Measurements from ENCODE around the gene IGBP1. TPM values are rescaled to one million over a fixed set of nuclear protein-coding genes. Genes with fewer than 3 reads are reported as not detected.
"Not testable (repeated sequence)": the region's sequence is repeated elsewhere in the genome, so short reads cannot be mapped to it uniquely, and the experiment has no call there.

Gene IGBP1
- total and polyA plus RNA-seq, 2 experiments from 2014 or later, result 33.6 to 57.3 TPM

DNA sequence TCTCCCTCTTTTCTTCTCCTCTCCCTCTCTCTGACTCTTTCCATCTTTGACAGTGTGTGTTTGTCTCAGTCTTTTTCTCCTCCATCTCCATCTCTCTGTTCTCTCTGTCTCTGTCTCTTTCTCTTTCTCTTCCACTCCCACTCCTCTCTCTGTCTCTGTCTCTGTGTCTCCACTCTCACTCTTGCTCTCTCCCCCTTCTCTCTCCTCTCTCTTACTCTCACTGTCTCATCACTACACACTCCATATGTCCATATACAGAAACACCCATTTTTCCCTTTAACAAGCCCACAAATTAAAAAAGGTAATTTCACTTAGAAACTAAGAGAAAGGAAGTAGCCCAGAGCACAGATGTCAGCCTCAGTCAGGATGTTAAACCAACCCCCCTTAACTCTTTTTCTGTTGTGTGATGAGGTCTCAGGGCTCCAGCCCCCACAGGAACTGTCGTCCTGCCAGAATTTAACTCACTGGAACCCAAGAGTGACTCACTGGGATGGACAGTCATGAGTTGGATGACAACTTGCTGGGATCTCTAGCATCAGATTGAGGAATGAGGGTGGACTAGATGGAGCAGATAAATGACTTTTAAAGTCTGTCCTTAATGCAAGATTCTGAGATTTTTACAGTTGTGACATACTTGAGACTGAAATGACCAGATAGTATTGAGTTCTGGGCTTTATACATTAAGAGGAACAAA lies 43.5 kb upstream of the IGBP1 start:
- Histone ChIP-seq H3F3A (ENCODE audit: insufficient read depth) (peaks cover 7% of the 10 kb centered on the region; the same call in 1 of the 2 replicates), H3K79me2 (ENCODE audit: insufficient read depth) (no peaks in the 10 kb centered on the region), H3K4me3 (no peak overlapping the region), H3K36me3 (ENCODE audit: low read depth) (no peaks in the 10 kb centered on the region), H3K27me3 (replicated peaks; ENCODE audit: insufficient read depth) (no peaks in the 10 kb centered on the region), H4K20me1 (ENCODE audit: insufficient read depth) (no peaks in the 10 kb centered on the region), H3K9me3 (ENCODE audit: low read depth) (no peaks in the 10 kb centered on the region), H3K4me2 (ENCODE audit: unreplicated experiment) (no peak overlapping the region), H3K9ac (no peak overlapping the region), H3K27ac (peak overlapping the region; percentile 30), H3K9me2 (ENCODE audit: insufficient read depth) (no peaks in the 10 kb centered on the region), H3K4me1 (ENCODE audit: insufficient read depth) (peaks cover 22% of the 10 kb centered on the region), H2AFZ (no peak overlapping the region; the same call in 1 of the 2 replicates)
- in situ Hi-C loops (cut with MboI), result loop anchor here (10.0 to 25.0 kb wide), 2 partner anchors 55 to 552 kb away; no protein-coding TSS in a partner anchor
- peak; percentile 69 for DNase-seq
- 0% methylated on average over 1 of the region's 1 CpG for WGBS, 2 experiments (ENCODE audit: low coverage in 1 of 2, low lambda C conversion rate in 2 of 2, missing lambda C conversion rate in 2 of 2)
- TF ChIP-seq EZH2 (IDR thresholded peaks at IDR 0.05; ENCODE audit: insufficient read depth, poor library complexity, severe bottlenecking), result no peak
- TF ChIP-seq EZH2phosphoT487 (IDR thresholded peaks at IDR 0.05; ENCODE audit: insufficient read depth, low read depth), result no peak

GRCh38 chrX:70092247-70092646 lies 41.0 kb upstream of the IGBP1 start:
- 91 to 93% methylated on average over 3 to 4 of the region's 4 CpGs for WGBS, 2 experiments (ENCODE audit: low coverage in 1 of 2, low lambda C conversion rate in 2 of 2, missing lambda C conversion rate in 2 of 2)
- H3K4me2 ChIP-seq (ENCODE audit: unreplicated experiment), result no peak overlapping the region
- no peaks in the 10 kb centered on the region for H3K36me3 ChIP-seq (ENCODE audit: low read depth)
- H3K27ac ChIP-seq, result no peak overlapping the region
- no peaks in the 10 kb centered on the region for H3K79me2 ChIP-seq (ENCODE audit: insufficient read depth)
- peaks cover 22% of the 10 kb centered on the region for H3K4me1 ChIP-seq (ENCODE audit: insufficient read depth)
- H3K4me3 ChIP-seq, result no peak overlapping the region
- H3K9me3 ChIP-seq (ENCODE audit: low read depth), result no peaks in the 10 kb centered on the region
- H3K9me2 ChIP-seq (ENCODE audit: insufficient read depth), result no peaks in the 10 kb centered on the region
- no peaks in the 10 kb centered on the region for H3K27me3 ChIP-seq (replicated peaks; ENCODE audit: insufficient read depth)
- no peak overlapping the region for H2AFZ ChIP-seq
- peaks cover 7% of the 10 kb centered on the region; the same call in 1 of the 2 replicates for H3F3A ChIP-seq (ENCODE audit: insufficient read depth)
- H4K20me1 ChIP-seq (ENCODE audit: insufficient read depth), result no peaks in the 10 kb centered on the region
- DNase-seq, result no peak
- H3K9ac ChIP-seq, result no peak overlapping the region
- in situ Hi-C loops (cut with MboI), result loop anchor here (10.0 to 25.0 kb wide), 2 partner anchors 57 to 555 kb away; no protein-coding TSS in a partner anchor
- TF ChIP-seq EZH2 (IDR thresholded peaks at IDR 0.05; ENCODE audit: insufficient read depth, poor library complexity, severe bottlenecking) (no peak), EZH2phosphoT487 (IDR thresholded peaks at IDR 0.05; ENCODE audit: insufficient read depth, low read depth) (no peak)

GRCh38 chrX:70096052-70096451 lies 37.2 kb upstream of the IGBP1 start:
- H3K4me3 ChIP-seq, result no peak overlapping the region
- H3K36me3 ChIP-seq (ENCODE audit: low read depth), result no peaks in the 10 kb centered on the region
- no peak overlapping the region for H3K27ac ChIP-seq
- DNase-seq, result peak; percentile 16
- no peaks in the 10 kb centered on the region for H3K4me1 ChIP-seq (ENCODE audit: insufficient read depth)
- no peaks in the 10 kb centered on the region for H3F3A ChIP-seq (ENCODE audit: insufficient read depth)
- H2AFZ ChIP-seq, result no peak overlapping the region
- no peaks in the 10 kb centered on the region for H3K79me2 ChIP-seq (ENCODE audit: insufficient read depth)
- H3K4me2 ChIP-seq (ENCODE audit: unreplicated experiment), result no peak overlapping the region
- no peaks in the 10 kb centered on the region for H3K9me2 ChIP-seq (ENCODE audit: insufficient read depth)
- TF ChIP-seq EZH2 (IDR thresholded peaks at IDR 0.05; ENCODE audit: insufficient read depth, poor library complexity, severe bottlenecking) (no peak), EZH2phosphoT487 (IDR thresholded peaks at IDR 0.05; ENCODE audit: insufficient read depth, low read depth) (no peak)
- in situ Hi-C loops (cut with MboI), result loop anchor here (10.0 to 25.0 kb wide), 2 partner anchors 61 to 559 kb away; no protein-coding TSS in a partner anchor
- no peaks in the 10 kb centered on the region for H3K9me3 ChIP-seq (ENCODE audit: low read depth)
- no peak overlapping the region for H3K9ac ChIP-seq
- H4K20me1 ChIP-seq (ENCODE audit: insufficient read depth), result no peaks in the 10 kb centered on the region
- H3K27me3 ChIP-seq (replicated peaks; ENCODE audit: insufficient read depth), result no peaks in the 10 kb centered on the region
- WGBS, 2 experiments (ENCODE audit: low coverage in 1 of 2, low lambda C conversion rate in 2 of 2, missing lambda C conversion rate in 2 of 2), result 66 to 72% methylated on average over 2 of the region's 2 CpGs

GRCh38 chrX:70105229-70105628 lies 28.0 kb upstream of the IGBP1 start:
- DNase-seq, result no peak
- no peak overlapping the region for H2AFZ ChIP-seq
- 0% methylated on average over 2 of the region's 2 CpGs; no CpG with 5 or more reads in 1 of the 2 experiments for WGBS, 2 experiments (ENCODE audit: low coverage in 1 of 2, low lambda C conversion rate in 2 of 2, missing lambda C conversion rate in 2 of 2)
- H3K36me3 ChIP-seq (ENCODE audit: low read depth), result no peaks in the 10 kb centered on the region
- no peaks in the 10 kb centered on the region for H3K9me3 ChIP-seq (ENCODE audit: low read depth)
- no peaks in the 10 kb centered on the region for H3K27me3 ChIP-seq (replicated peaks; ENCODE audit: insufficient read depth)
- no peaks in the 10 kb centered on the region for H3K4me1 ChIP-seq (ENCODE audit: insufficient read depth)
- no peaks in the 10 kb centered on the region for H4K20me1 ChIP-seq (ENCODE audit: insufficient read depth)
- H3K79me2 ChIP-seq (ENCODE audit: insufficient read depth), result no peaks in the 10 kb centered on the region
- no peaks in the 10 kb centered on the region for H3K9me2 ChIP-seq (ENCODE audit: insufficient read depth)
- no peak overlapping the region for H3K4me2 ChIP-seq (ENCODE audit: unreplicated experiment)
- no peak overlapping the region for H3K9ac ChIP-seq
- in situ Hi-C loops (cut with MboI), result no loop called here
- no peak overlapping the region for H3K4me3 ChIP-seq
- TF ChIP-seq EZH2 (IDR thresholded peaks at IDR 0.05; ENCODE audit: insufficient read depth, poor library complexity, severe bottlenecking) (no peak), EZH2phosphoT487 (IDR thresholded peaks at IDR 0.05; ENCODE audit: insufficient read depth, low read depth) (no peak)
- no peak overlapping the region for H3K27ac ChIP-seq
- H3F3A ChIP-seq (ENCODE audit: insufficient read depth), result no peaks in the 10 kb centered on the region

GRCh38 chrX:70111436-70112026 lies 21.7 kb upstream of the IGBP1 start:
- H3K9me3 ChIP-seq (ENCODE audit: low read depth); H3K4me2 ChIP-seq (ENCODE audit: unreplicated experiment); H3K27me3 ChIP-seq (replicated peaks; ENCODE audit: insufficient read depth); H2AFZ ChIP-seq; in situ Hi-C loops (cut with MboI); H3K4me1 ChIP-seq (ENCODE audit: insufficient read depth); H3F3A ChIP-seq (ENCODE audit: insufficient read depth); DNase-seq; H4K20me1 ChIP-seq (ENCODE audit: insufficient read depth); H3K36me3 ChIP-seq (ENCODE audit: low read depth); H3K4me3 ChIP-seq; H3K9me2 ChIP-seq (ENCODE audit: insufficient read depth); H3K79me2 ChIP-seq (ENCODE audit: insufficient read depth); H3K9ac ChIP-seq; H3K27ac ChIP-seq: not testable (repeated sequence)
- 29 to 34% methylated on average over 4 of the region's 4 CpGs for WGBS, 2 experiments (ENCODE audit: low coverage in 1 of 2, low lambda C conversion rate in 2 of 2, missing lambda C conversion rate in 2 of 2)
